Right lobe of liver (tissue), 6 donors: ENCODE data around the gene MRPL12. TPM values are rescaled to one million over a fixed set of nuclear protein-coding genes. Genes with fewer than 3 reads are reported as not detected.

Experiments
- ATAC-seq, 4 donors: fragments of 200-7000 bp; cut with Tn5 transposase; one replicate each; pipeline ENCODE4 v1.9.1; 2020; ENCODE audit warnings: mild to moderate bottlenecking in 4 of 4, moderate library complexity in 4 of 4
- DNase-seq, 3 donors: peaks; one replicate each; pipeline ENCODE4 v3.0.0-alpha.2; 2020
- H3K27ac ChIP-seq, 3 donors: fragments of 200-600 bp; one replicate each; pipeline ENCODE4 v1.8.0; 2022
- H3K27me3 ChIP-seq, 2 donors: fragments of 200-600 bp; one replicate each; pipeline ENCODE4 v1.8.0; 2022
- H3K36me3 ChIP-seq, 4 donors: fragments of 200-600 bp; sonication (generic) in 1 of 4; one replicate each; pipeline versions ENCODE4 v1.5.1 to v1.8.0; 2017 to 2022; ENCODE audit warnings: control low read depth in 1 of 4
- H3K4me1 ChIP-seq, 4 donors: fragments of 200-600 bp; sonication (generic) in 1 of 4; one replicate each; pipeline versions ENCODE4 v1.5.1 to v1.8.0; 2017 to 2022; ENCODE audit warnings: control low read depth in 1 of 4
- H3K4me3 ChIP-seq, 3 donors: fragments of 200-600 bp; one replicate each; pipeline ENCODE4 v1.8.0; 2022
- H3K9me3 ChIP-seq, 4 donors: fragments of 200-600 bp; sonication (generic) in 1 of 4; one replicate each; pipeline versions ENCODE4 v1.5.1 to v1.8.0; 2017 to 2022; ENCODE audit warnings: control low read depth in 1 of 4
- POLR2A ChIP-seq: fragments of 450-650 bp; IDR thresholded peaks from one replicate; pipeline ENCODE4 v1.6.1; 2017; ENCODE audit warnings: antibody characterized with exemption, mild to moderate bottlenecking
- WGBS: methylation state at CpG from one replicate; pipeline ENCODE4 v1.1.6; 2018; ENCODE audit warnings: low coverage, low lambda C conversion rate; ENCODE audit not compliant: insufficient coverage; ENCODE audit errors: missing lambda C conversion rate; 5-methylcytosine and 5-hydroxymethylcytosine counted together
- intact Hi-C, 2 donors: fragments of 100-400 bp; cut with DNase I; formaldehyde crosslinking; loops; one replicate each; pipeline versions ENCODE4 v1.11.2 to v1.14.1; 2022
- total RNA-seq, 6 experiments: library from RNA; depleted of rRNA in 2 of 6; stranded (reverse); fragments of >200 nt in 2 of 6; fragmentation: NEBNext Ultra II Directional in 3 of 6; extraction: Animal tissue kit (Norgen Biotek cat#: 25700) in 3 of 6; gene quantifications; one replicate each; pipeline versions ENCODE4 v1.1.0 to v1.2.4, GENCODE V29; 2016 to 2023
- TF ChIP-seq, protein P1 (sequence below), 4 donors: fragments of 200-600 bp in 3 of 4; fragments of 450-650 bp in 1 of 4; IDR thresholded peaks; one replicate each; pipeline versions ENCODE4 v1.5.1 to v1.8.0; 2016 to 2022; ENCODE audit warnings: antibody characterized with exemption in 4 of 4, mild to moderate bottlenecking in 2 of 4
- donor health status: DM: no; HTN: yes; CAD: no.
- donor health status: DM: no; HTN: no; CAD: no.
- donor health status: DM: no; HTN: no; CAD: no.
- donor health status: DM: no; HTN: yes; CAD: no.
- donor health status: DM: no; HTN: yes; CAD: no.

The MRPL12 gene
- total RNA-seq, 6 experiments from 2014 or later: 43.8 to 119 (median 59.3) TPM

DNA sequence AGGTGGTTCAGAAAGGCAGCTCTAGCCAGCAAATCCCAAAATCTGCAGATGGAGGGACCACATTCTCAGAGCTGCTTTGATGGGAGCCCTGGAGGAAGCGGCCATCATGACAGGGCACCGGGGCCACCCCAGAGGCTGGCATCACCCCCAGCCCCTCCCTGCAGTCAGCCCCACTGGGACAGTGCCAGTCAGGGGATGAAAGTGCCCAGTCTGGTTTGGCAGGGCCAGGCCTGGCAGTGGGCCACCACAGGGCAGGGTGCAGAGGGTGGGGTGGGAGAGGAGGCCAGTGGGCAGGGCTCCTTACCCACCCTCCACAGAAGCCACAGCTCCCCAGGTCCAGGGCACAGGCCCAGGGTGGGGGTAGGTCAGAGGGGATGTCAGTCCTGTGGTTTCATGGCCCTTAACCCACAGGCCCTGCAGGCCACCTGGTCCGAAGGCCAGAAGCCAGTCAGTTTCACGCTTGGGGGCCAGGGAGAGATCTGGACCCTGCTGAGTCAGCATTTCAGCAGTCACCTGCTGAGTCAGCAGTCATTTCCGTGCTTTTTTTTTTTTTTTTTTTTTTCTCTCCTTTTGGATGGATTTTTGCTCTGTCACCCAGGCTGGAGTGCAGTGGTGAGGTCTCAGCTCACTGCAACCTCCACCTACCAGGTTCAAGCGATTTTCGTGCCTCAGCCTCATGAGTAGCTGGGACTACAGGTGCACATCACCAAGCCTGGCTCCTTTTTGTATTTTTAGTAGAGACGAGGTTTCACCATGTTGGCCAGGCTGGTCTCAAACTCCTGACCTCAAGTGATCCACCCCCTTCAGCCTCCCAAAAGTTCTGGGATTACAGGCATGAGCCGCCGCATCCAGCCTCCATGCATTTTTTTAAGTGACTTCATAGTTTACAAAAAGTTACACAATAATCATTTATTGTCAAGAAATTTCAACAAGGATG lies 19.3 kb downstream of the MRPL12 start:
- no peak overlapping the region for H3K4me3 ChIP-seq
- H3K4me1 ChIP-seq: peaks cover 0 to 31% (median 12%) of the 10 kb centered on the region in 4 donors
- intact Hi-C loops: no loop called here
- whole genome bisulfite sequencing: 25% methylated on average over 6 of the region's 10 CpGs
- no peaks in the 10 kb centered on the region for H3K27me3 ChIP-seq
- H3K27ac ChIP-seq: peak overlapping the region in 2 of 3 donors; percentile 6 to 50
- TF ChIP-seq, protein P1, sequence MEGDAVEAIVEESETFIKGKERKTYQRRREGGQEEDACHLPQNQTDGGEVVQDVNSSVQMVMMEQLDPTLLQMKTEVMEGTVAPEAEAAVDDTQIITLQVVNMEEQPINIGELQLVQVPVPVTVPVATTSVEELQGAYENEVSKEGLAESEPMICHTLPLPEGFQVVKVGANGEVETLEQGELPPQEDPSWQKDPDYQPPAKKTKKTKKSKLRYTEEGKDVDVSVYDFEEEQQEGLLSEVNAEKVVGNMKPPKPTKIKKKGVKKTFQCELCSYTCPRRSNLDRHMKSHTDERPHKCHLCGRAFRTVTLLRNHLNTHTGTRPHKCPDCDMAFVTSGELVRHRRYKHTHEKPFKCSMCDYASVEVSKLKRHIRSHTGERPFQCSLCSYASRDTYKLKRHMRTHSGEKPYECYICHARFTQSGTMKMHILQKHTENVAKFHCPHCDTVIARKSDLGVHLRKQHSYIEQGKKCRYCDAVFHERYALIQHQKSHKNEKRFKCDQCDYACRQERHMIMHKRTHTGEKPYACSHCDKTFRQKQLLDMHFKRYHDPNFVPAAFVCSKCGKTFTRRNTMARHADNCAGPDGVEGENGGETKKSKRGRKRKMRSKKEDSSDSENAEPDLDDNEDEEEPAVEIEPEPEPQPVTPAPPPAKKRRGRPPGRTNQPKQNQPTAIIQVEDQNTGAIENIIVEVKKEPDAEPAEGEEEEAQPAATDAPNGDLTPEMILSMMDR (IDR thresholded peaks at IDR 0.05): no peak
- TF ChIP-seq POLR2A: no peak
- H3K9me3 ChIP-seq: no peaks in the 10 kb centered on the region
- DNase-seq (peak; percentile 89 to 98 (median 97)), ATAC-seq (peak; percentile 85 to 91 (median 89))
- peaks cover 0 to 7% (median 2%) of the 10 kb centered on the region in 4 donors for H3K36me3 ChIP-seq

DNA sequence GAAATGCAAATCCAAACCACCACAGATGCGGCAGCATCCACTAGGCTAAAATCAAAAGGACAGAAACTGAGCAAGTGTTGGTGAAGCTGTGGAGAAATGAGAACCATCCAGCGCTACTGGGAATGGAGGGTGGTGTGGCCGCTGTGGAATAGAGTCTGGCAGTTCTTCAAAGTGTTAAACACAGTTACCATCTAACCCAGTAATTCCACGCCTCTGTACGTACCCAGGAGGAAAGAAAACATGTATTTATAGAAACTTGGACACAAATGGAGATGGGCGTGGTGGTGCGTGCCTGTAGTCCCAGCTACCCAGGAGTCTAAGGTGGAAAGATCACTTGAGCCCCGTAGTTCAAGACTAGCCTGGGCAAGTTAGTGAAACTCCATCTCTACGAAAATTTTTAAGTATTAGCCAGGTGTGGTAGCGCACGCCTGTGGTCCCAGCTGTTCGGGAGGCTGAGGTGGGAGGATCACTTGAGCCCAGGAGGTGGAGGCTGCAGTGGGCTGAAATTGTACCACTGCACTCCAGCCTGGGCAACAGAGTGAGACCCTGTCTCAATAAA lies 20.6 kb downstream of the MRPL12 start:
- ATAC-seq: no peak
- no peak for DNase-seq
- peak overlapping the region in 1 of 3 donors; percentile 50 for H3K27ac ChIP-seq
- TF ChIP-seq, protein P1 (IDR thresholded peaks at IDR 0.05): no peak
- peak; percentile 11 for TF ChIP-seq POLR2A
- no peaks in the 10 kb centered on the region for H3K36me3 ChIP-seq
- H3K4me1 ChIP-seq: peaks cover 0 to 37% (median 15%) of the 10 kb centered on the region in 4 donors
- no peak overlapping the region for H3K4me3 ChIP-seq
- WGBS: 30% methylated on average over 11 of the region's 12 CpGs
- intact Hi-C loops: no loop called here
- no peaks in the 10 kb centered on the region for H3K9me3 ChIP-seq
- H3K27me3 ChIP-seq: no peaks in the 10 kb centered on the region

DNA sequence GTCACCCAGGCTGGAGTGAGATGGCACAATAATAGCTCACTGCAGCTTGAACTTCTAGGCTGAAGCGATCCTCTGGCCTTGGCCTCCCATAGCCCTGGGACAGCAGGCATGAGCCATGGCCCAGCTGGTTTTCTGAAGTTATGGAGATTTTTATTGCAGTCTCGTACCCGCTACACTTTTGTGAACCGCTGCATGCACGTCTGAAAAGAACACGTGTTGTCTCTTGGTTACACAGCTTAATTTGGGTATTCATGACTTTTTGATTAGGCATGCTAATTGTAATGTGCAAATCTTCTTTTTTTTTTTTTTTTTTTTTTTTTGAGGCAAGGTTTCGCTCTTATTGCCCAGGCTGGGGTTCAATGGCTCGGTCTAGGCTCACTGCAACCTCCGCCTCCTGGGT lies 22.3 kb downstream of the MRPL12 start:
- DNase-seq (no peak), ATAC-seq (no peak)
- no peak overlapping the region for H3K27ac ChIP-seq
- no peak for TF ChIP-seq POLR2A
- TF ChIP-seq, protein P1 (IDR thresholded peaks at IDR 0.05): no peak
- H3K9me3 ChIP-seq: no peaks in the 10 kb centered on the region
- H3K4me1 ChIP-seq: peaks cover 0 to 44% (median 16%) of the 10 kb centered on the region in 4 donors
- no peaks in the 10 kb centered on the region for H3K36me3 ChIP-seq
- no peaks in the 10 kb centered on the region for H3K27me3 ChIP-seq
- intact Hi-C loops: no loop called here
- no peak overlapping the region for H3K4me3 ChIP-seq
- 52% methylated on average over 3 of the region's 9 CpGs for WGBS

DNA sequence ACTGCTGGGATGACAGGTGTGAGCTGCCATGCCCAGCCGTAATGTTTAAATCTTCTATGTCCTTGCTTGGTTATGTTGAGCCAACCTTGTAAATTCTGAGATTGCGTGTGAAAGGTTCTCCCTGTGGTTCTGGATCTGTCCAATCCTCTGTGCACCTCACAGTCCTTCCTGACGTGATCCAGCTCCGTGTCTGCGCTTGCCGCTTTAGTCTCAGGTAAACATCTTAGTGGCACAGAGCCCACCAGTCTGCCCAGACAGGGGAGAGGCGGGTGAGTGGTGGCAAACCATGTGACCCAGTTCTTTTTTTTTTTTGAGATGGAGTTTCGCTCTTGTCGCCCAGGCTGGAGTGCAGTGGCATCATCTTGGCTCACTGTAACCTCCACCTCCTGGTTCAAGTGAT lies 22.8 kb downstream of the MRPL12 start:
- Histone ChIP-seq H3K36me3 (no peaks in the 10 kb centered on the region), H3K9me3 (no peaks in the 10 kb centered on the region), H3K4me1 (peaks cover 0 to 49% (median 19%) of the 10 kb centered on the region in 4 donors), H3K27me3 (no peaks in the 10 kb centered on the region), H3K27ac (no peak overlapping the region), H3K4me3 (no peak overlapping the region)
- DNase-seq (no peak), ATAC-seq (no peak)
- WGBS: 73% methylated on average over 7 of the region's 9 CpGs
- TF ChIP-seq, protein P1 (IDR thresholded peaks at IDR 0.05): no peak
- intact Hi-C loops: no loop called here
